K562 (cell line): ENCODE results near the gene RHPN2. TPM values are rescaled to one million over a fixed set of nuclear protein-coding genes. Genes with fewer than 3 reads are reported as not detected.

Source experiments
- ATAC-seq: fragments of 200-7000 bp; cut with Tn5 transposase; 3 replicates; pipeline ENCODE4 v1.9.1; 2020; ENCODE audit warnings: moderate library complexity
- BruUV-seq: library from RNA; stranded (reverse); fragments of 400-500 nt; replicated peaks from 2 replicates; lab custom pipeline; 2021; lab: Mats Ljungman, UMichigan
- CTCF ChIA-PET: fragments of 300-600 bp; formaldehyde crosslinking; extraction: SDS; loops from one replicate; lab custom pipeline; 2021; ENCODE audit warnings: low intra/inter-chr PET ratio; lab: Yijun Ruan, JAX
- POLR2A ChIA-PET: fragments of 300-600, 350-650 bp; sonication (Branson Sonifier 250); formaldehyde crosslinking; extraction: SDS; loops from one replicate; lab custom pipeline; 2021; ENCODE audit warnings: antibody characterized with exemption, inconsistent platforms; lab: Yijun Ruan, JAX
- DNase-seq, 4 experiments: peaks; one replicate each; pipeline versions ENCODE4 v3.0.0 to v3.0.0-alpha.2; 2011 to 2018; ENCODE audit warnings: low spot score in 3 of 4, mixed read lengths in 3 of 4; ENCODE audit errors: extremely low read depth in 1 of 4
- FAIRE-seq: peaks from 2 replicates; lab custom pipeline; 2011; peaks lifted over from hg19 to GRCh38; lab: Jason Lieb, UNC
- H2AFZ ChIP-seq: 2 replicates; pipeline ENCODE4 v1.6.0; 2011; ENCODE audit warnings: low read depth, low read length, control low read depth, inconsistent platforms
- H3K27ac ChIP-seq: fragments of 200-600 bp; 3 replicates; pipeline ENCODE4 v1.8.0; 2011; ENCODE audit warnings: low read depth, mild to moderate bottlenecking, control low read depth, inconsistent platforms, low read length, moderate library complexity, mixed read lengths; ENCODE audit errors: extremely low read depth
- H3K27me3 ChIP-seq, 2 experiments: fragments of 300-600 bp in 1 of 2; 2 replicates in 1 of 2; 3 replicates in 1 of 2; pipeline versions ENCODE4 v1.6.0 to v1.8.0; 2011; ENCODE audit warnings: inconsistent platforms in 2 of 2, low read length in 2 of 2, mild to moderate bottlenecking in 1 of 2, mixed read lengths in 1 of 2, moderate library complexity in 1 of 2; ENCODE audit not compliant: control insufficient read depth in 2 of 2, insufficient read depth in 2 of 2
- H3K36me3 ChIP-seq: fragments of 300-600 bp; 3 replicates; pipeline ENCODE4 v1.8.0; 2011; ENCODE audit warnings: mild to moderate bottlenecking, low read length, inconsistent platforms; ENCODE audit not compliant: control insufficient read depth, insufficient read depth
- H3K4me1 ChIP-seq, 2 experiments: fragments of 200-600 bp in 1 of 2; replicated peaks in 1 of 2; 2 replicates in 1 of 2; 3 replicates in 1 of 2; pipeline versions ENCODE4 v1.5.1 to v1.8.0; 2011; ENCODE audit warnings: inconsistent platforms in 2 of 2, low read length in 2 of 2, mild to moderate bottlenecking in 1 of 2, mixed read lengths in 1 of 2, moderate library complexity in 1 of 2; ENCODE audit not compliant: control insufficient read depth in 2 of 2, insufficient read depth in 2 of 2
- H3K4me2 ChIP-seq: 2 replicates; pipeline ENCODE4 v1.6.1; 2011; ENCODE audit warnings: low read length, control low read depth, inconsistent platforms, mixed read lengths; ENCODE audit not compliant: insufficient read depth
- H3K4me3 ChIP-seq: fragments of 200-600 bp; sonication (generic), shearing (Covaris generic); 2 replicates; pipeline ENCODE4 v1.5.1; 2016; ENCODE audit warnings: control low read depth, inconsistent platforms
- H3K79me2 ChIP-seq: fragments of 200-600 bp; 3 replicates; pipeline ENCODE4 v1.8.0; 2011; ENCODE audit warnings: low read length, inconsistent platforms; ENCODE audit not compliant: control insufficient read depth, insufficient read depth
- H3K9ac ChIP-seq, 2 experiments: 2 replicates each; pipeline versions ENCODE4 v1.6.0 to v1.6.1; 2011; ENCODE audit warnings: low read depth in 2 of 2, low read length in 2 of 2, control low read depth in 1 of 2, inconsistent platforms in 1 of 2, mild to moderate bottlenecking in 1 of 2, mixed read lengths in 1 of 2; ENCODE audit not compliant: insufficient read depth in 1 of 2
- H3K9me1 ChIP-seq: one replicate; pipeline ENCODE4 v1.6.0; 2011; ENCODE audit warnings: inconsistent platforms, mild to moderate bottlenecking, low read length, moderate library complexity; ENCODE audit not compliant: control insufficient read depth, insufficient read depth
- H3K9me3 ChIP-seq: replicated peaks from 2 replicates; pipeline ENCODE4 v1.5.1; 2011; ENCODE audit warnings: low read depth, low read length, inconsistent platforms; ENCODE audit not compliant: control insufficient read depth, insufficient read depth
- H4K20me1 ChIP-seq: replicated peaks from 2 replicates; pipeline ENCODE4 v1.6.1; 2011; ENCODE audit warnings: low read length, inconsistent platforms, mixed read lengths; ENCODE audit not compliant: control insufficient read depth, insufficient read depth
- C11orf30 ChIP-seq: fragments of 450-650 bp; IDR thresholded peaks from 2 replicates; pipeline ENCODE4 v1.6.1; 2016; ENCODE audit warnings: low read depth, mild to moderate bottlenecking
- CBX8 ChIP-seq: fragments of 200-600 bp; sonication (generic); IDR thresholded peaks from 2 replicates; pipeline ENCODE4 v1.6.1; 2012; ENCODE audit warnings: borderline replicate concordance, mixed run types, low read depth, mild to moderate bottlenecking, moderate library complexity, mixed read lengths, low read length, control low read depth, inconsistent platforms; ENCODE audit not compliant: poor library complexity, severe bottlenecking; ENCODE audit errors: extremely low read depth
- CTBP1 ChIP-seq: fragments of 450-650 bp; IDR thresholded peaks from 2 replicates; pipeline ENCODE4 v1.6.1; 2016; ENCODE audit warnings: borderline replicate concordance
- ELK3 ChIP-seq: fragments of 450-650 bp; formaldehyde crosslinking; IDR thresholded peaks from 2 replicates; pipeline ENCODE4 v1.4.0; 2020; ENCODE audit warnings: mild to moderate bottlenecking
- FOXK2 ChIP-seq, 2 experiments: fragments of 450-650 bp; IDR thresholded peaks in 1 of 2; conservative IDR thresholded peaks in 1 of 2; 2 replicates each; pipeline ENCODE4 v1.6.1; 2016; ENCODE audit warnings: low read depth in 2 of 2, mild to moderate bottlenecking in 1 of 2
- HOMEZ ChIP-seq: fragments of 250-450 bp; sonication (Bioruptor Pico); IDR thresholded peaks from 2 replicates; pipeline ENCODE4 v1.4.0; 2020; ENCODE audit warnings: mild to moderate bottlenecking, moderate library complexity
- HSF4 ChIP-seq: fragments of 250-450 bp; sonication (Bioruptor Pico); IDR thresholded peaks from 2 replicates; pipeline ENCODE4 v2.1.2; 2022; ENCODE audit warnings: mild to moderate bottlenecking, moderate library complexity, borderline replicate concordance
- MED1 ChIP-seq: sonication (generic); formaldehyde crosslinking; IDR thresholded peaks from 2 replicates; pipeline ENCODE4 v1.8.1; 2023; ENCODE audit warnings: missing genetic modification reagents, borderline replicate concordance
- POLR3A ChIP-seq: IDR thresholded peaks from 2 replicates; pipeline ENCODE4 v1.6.1; 2011; ENCODE audit warnings: borderline replicate concordance, mild to moderate bottlenecking, moderate library complexity; ENCODE audit not compliant: insufficient read length, insufficient read depth; ENCODE audit errors: extremely low read depth
- SMARCA4 ChIP-seq: fragments of 450-650 bp; IDR thresholded peaks from 2 replicates; pipeline ENCODE4 v1.6.1; 2016
- ZBTB12 ChIP-seq: fragments of 250-450 bp; sonication (Bioruptor Pico); IDR thresholded peaks from 2 replicates; pipeline ENCODE4 v1.4.0; 2020
- ZNF311 ChIP-seq: fragments of 250-450 bp; sonication (Bioruptor Pico); IDR thresholded peaks from 2 replicates; pipeline ENCODE4 v1.4.0; 2020; ENCODE audit warnings: mild to moderate bottlenecking, moderate library complexity
- ZNF57 ChIP-seq: fragments of 450-650 bp; formaldehyde crosslinking; IDR thresholded peaks from 2 replicates; pipeline ENCODE4 v1.4.0; 2020; ENCODE audit warnings: mild to moderate bottlenecking, moderate library complexity
- WGBS: fragments of 100-300 bp; shearing (Covaris generic); methylation state at CpG from one replicate; pipeline ENCODE4 v1.1.6; 2016; ENCODE audit warnings: low coverage, mixed read lengths; ENCODE audit not compliant: insufficient coverage; ENCODE audit errors: missing lambda C conversion rate; 5-methylcytosine and 5-hydroxymethylcytosine counted together
- in situ Hi-C: fragments of 300-500 bp; cut with MboI; formaldehyde crosslinking; loops from 4 replicates; pipeline ENCODE4 v1.15.0; 2018; ENCODE audit warnings: inconsistent platforms, mixed read lengths
- intact Hi-C: fragments of 100-400 bp; cut with micrococcal nuclease; formaldehyde crosslinking; loops from 2 replicates; pipeline ENCODE4 v1.14.2; 2022
- polyA plus RNA-seq, 8 experiments: library from polyadenylated mRNA; depleted of rRNA in 4 of 8; stranded (reverse) in 5 of 8; unstranded in 3 of 8; fragments of >200 nt; fragmentation: Nextera tagmentation in 2 of 8; fragmentation: Illumina TruSeq in 1 of 8; extraction: Ambion mirVana in 2 of 8; extraction: Trizol in 1 of 8; gene quantifications; 2 replicates each; pipeline versions ENCODE4 v1.2.1 to v1.2.3, GENCODE V29; 2011 to 2014; ENCODE audit warnings: inconsistent platforms in 1 of 8, missing spikeins in 1 of 8
- total RNA-seq, 7 experiments: library from RNA; depleted of rRNA in 6 of 7; stranded (reverse); fragments of >200 nt in 6 of 7; fragmentation: Illumina TruSeq in 2 of 7; extraction: Trizol in 2 of 7; gene quantifications; 2 replicates each; pipeline versions ENCODE4 v1.2.1 to v1.2.3, GENCODE V29; 2011 to 2021; ENCODE audit warnings: low replicate concordance in 1 of 7

The RHPN2 gene
- total and polyA plus RNA-seq, 9 of the 15 experiments (the other 6 are each of a cell fraction or from before 2014, with no cell fraction given) = 0.63 to 9.9 (median 3.2) TPM

GRCh38 chr19:33064792-33065550, at the start of gene RHPN2 (continued):
- TF ChIP-seq ZBTB12 (CRISPR knock-in tag) (no peak), ZNF57 (CRISPR knock-in tag) (no peak)

- Histone ChIP-seq H3K79me2 (no peaks in the 10 kb centered on the region), H3K4me2 (no peak overlapping the region), H3K9ac (no peak overlapping the region), H3K36me3 (peaks cover 64% of the 10 kb centered on the region), H3K9me3 (no peaks in the 10 kb centered on the region), H3K27ac (no peak overlapping the region), H3K4me3 (no peak overlapping the region), H3K9me1 (no peaks in the 10 kb centered on the region), H2AFZ (no peak overlapping the region), H4K20me1 (no peaks in the 10 kb centered on the region), H3K4me1 (no peaks in the 10 kb centered on the region), H3K27me3 (no peaks in the 10 kb centered on the region)
- POLR2A ChIA-PET = interaction anchor here (0.6 to 1.5 kb wide), 2 partner anchors 11 to 49 kb away, joined by 3 read pairs; no protein-coding TSS in a partner anchor
- 69% methylated on average over 4 of the region's 4 CpGs for WGBS
- DNase-seq (no peak), FAIRE-seq (no peak), ATAC-seq (no peak)
- in situ Hi-C loops (no loop called here), intact Hi-C loops (no loop called here)
- TF ChIP-seq MED1 (CRISPR knock-in tag) = no peak
- no peak for TF ChIP-seq ELK3 (CRISPR knock-in tag)
- TF ChIP-seq CBX8 = no peak
- no peak for TF ChIP-seq POLR3A
- no peak for TF ChIP-seq FOXK2 (conservative IDR thresholded peaks at IDR 0.05 in 1 of 2, IDR thresholded peaks at IDR 0.05 in 1 of 2; ENCODE audit: low read depth in 2 of 2)
- TF ChIP-seq HSF4 (CRISPR knock-in tag) = no peak
- no peak for TF ChIP-seq C11orf30
- TF ChIP-seq SMARCA4 = no peak
- TF ChIP-seq HOMEZ (CRISPR knock-in tag) = no peak
- TF ChIP-seq CTBP1 = no peak
- TF ChIP-seq ZNF311 = no peak
- BruUV-seq = no TSS peak
- CTCF ChIA-PET = no interaction called here
These were observed 49.6 kb upstream of the RHPN2 start for GRCh38 chr19:33114312-33114711.
